ENCODE measurements around the gene CACNG1. TPM values are rescaled to one million over a fixed set of nuclear protein-coding genes. Genes with fewer than 3 reads are reported as not detected.

CACNG1 gene
- total RNA-seq, 1 experiment from 2014 or later = not detected

GRCh38 chr17:66996926-66997325 lies 47.4 kb upstream of the CACNG1 start:
- no peak overlapping the region for H2AFZ ChIP-seq (ENCODE audit: low read length)
- no peak overlapping the region for H3K56ac ChIP-seq (ENCODE audit: insufficient read length, low read depth, low read length)
- no peak overlapping the region for H3T11ph ChIP-seq (ENCODE audit: low read length)
- no peaks in the 10 kb centered on the region for H3K79me2 ChIP-seq (ENCODE audit: insufficient read depth, low read length)
- H3K9me3 ChIP-seq (ENCODE audit: control insufficient read depth, low read depth, low read length) = no peaks in the 10 kb centered on the region
- H3K27me3 ChIP-seq (ENCODE audit: insufficient read depth, low read length) = no peaks in the 10 kb centered on the region
- no peak for DNase-seq
- no peaks in the 10 kb centered on the region for H3K23me2 ChIP-seq (ENCODE audit: insufficient read length, low read depth, low read length, poor library complexity, severe bottlenecking)
- no CpG with 5 or more reads among the region's 5 CpGs for WGBS (ENCODE audit: extremely low coverage, insufficient read length, low lambda C conversion rate)
- H3K4me1 ChIP-seq (ENCODE audit: insufficient read depth, low read length) = no peaks in the 10 kb centered on the region
- no peak overlapping the region for H3K23ac ChIP-seq (ENCODE audit: insufficient read length, low read depth, low read length)
- H4K5ac ChIP-seq (ENCODE audit: insufficient read length, low read depth, low read length) = no peak overlapping the region
- no peak overlapping the region for H2BK20ac ChIP-seq (ENCODE audit: low read depth, low read length, poor library complexity, severe bottlenecking)
- peaks cover 2% of the 10 kb centered on the region for H3K27me3 Mint-ChIP-seq (ENCODE audit: low read depth)
- no peak overlapping the region for H2BK120ac ChIP-seq (ENCODE audit: low read depth, low read length, poor library complexity, severe bottlenecking)
- no peak overlapping the region for H4K91ac ChIP-seq (ENCODE audit: insufficient read length, low read depth, low read length)
- no peaks in the 10 kb centered on the region for H3K4me1 Mint-ChIP-seq
- no peak overlapping the region for H3K18ac ChIP-seq (ENCODE audit: insufficient read length, low read depth, low read length)
- H3K14ac ChIP-seq (ENCODE audit: insufficient read depth, low read length) = no peak overlapping the region; the same call in 1 of the 2 replicates
- H2BK12ac ChIP-seq (ENCODE audit: insufficient read length, low read depth, low read length) = no peak overlapping the region
- no peak overlapping the region for H2AK5ac ChIP-seq (ENCODE audit: insufficient read length, low read length)
- H4K20me1 ChIP-seq (ENCODE audit: control insufficient read depth, insufficient read depth, insufficient read length) = peaks cover 4% of the 10 kb centered on the region
- H3K4me2 ChIP-seq (ENCODE audit: insufficient read depth, insufficient read length, low read length) = no peak overlapping the region
- no peaks in the 10 kb centered on the region; a peak in 1 of 7 replicates for H3K36me3 Mint-ChIP-seq (ENCODE audit: insufficient read depth in 1 of 3, low read depth in 3 of 3)
- no peak overlapping the region for H3K27ac ChIP-seq (ENCODE audit: insufficient read length, low read depth, low read length)
- TF ChIP-seq CTCF (conservative IDR thresholded peaks at IDR 0.05) = no peak
- H3K9ac ChIP-seq (ENCODE audit: extremely low read depth, insufficient read length, low read length) = no peak overlapping the region
- no peaks in the 10 kb centered on the region for H3K79me1 ChIP-seq (ENCODE audit: insufficient read depth, low read depth, low read length, poor library complexity, severe bottlenecking)
- no peak overlapping the region for H3K27ac Mint-ChIP-seq
- no peak overlapping the region for H3K4ac ChIP-seq (ENCODE audit: low read depth, low read length)
- no peak overlapping the region for H3K4me3 Mint-ChIP-seq
- no peak overlapping the region for H2BK5ac ChIP-seq (ENCODE audit: insufficient read length, low read length)
- H4K8ac ChIP-seq (replicated peaks; ENCODE audit: insufficient read length, low read depth, low read length) = no peak overlapping the region
- no peak overlapping the region for H2BK15ac ChIP-seq (ENCODE audit: low read depth, low read length)
- H3K9me3 Mint-ChIP-seq = peaks cover 6 to 7% of the 10 kb centered on the region in 2 experiments; a peak in 3 of 5 replicates

Measured in H9 (cell line).